Neural progenitor cell (in vitro differentiated cells): ENCODE results near the gene CHTOP. TPM values are rescaled to one million over a fixed set of nuclear protein-coding genes. Genes with fewer than 3 reads are reported as not detected.

Experiments used
- DNase-seq: peaks from one replicate; pipeline ENCODE4 v3.0.0-alpha.2; 2016; ENCODE audit warnings: low spot score
- H2AFZ ChIP-seq: fragments of 200-600 bp; sonication (generic); replicated peaks from 2 replicates; pipeline ENCODE4 v1.6.1; 2016; ENCODE audit warnings: antibody characterized with exemption
- H3F3A ChIP-seq: fragments of 200-600 bp; sonication (generic); 2 replicates; pipeline ENCODE4 v1.6.1; 2016; ENCODE audit warnings: antibody characterized with exemption, low read depth
- H3K27ac ChIP-seq: fragments of 200-600 bp; sonication (generic); 2 replicates; pipeline ENCODE4 v1.5.1; 2016; ENCODE audit warnings: mild to moderate bottlenecking
- H3K27me3 ChIP-seq: fragments of 200-600 bp; sonication (generic); 2 replicates; pipeline ENCODE4 v1.6.1; 2016; ENCODE audit warnings: mild to moderate bottlenecking, moderate library complexity
- H3K36me3 ChIP-seq: fragments of 200-600 bp; sonication (generic); 2 replicates; pipeline ENCODE4 v1.5.1; 2016
- H3K4me1 ChIP-seq: fragments of 200-600 bp; sonication (generic); 2 replicates; pipeline ENCODE4 v1.6.1; 2016; ENCODE audit warnings: mixed run types
- H3K4me2 ChIP-seq: fragments of 200-600 bp; sonication (generic); 2 replicates; pipeline ENCODE4 v1.6.1; 2016
- H3K4me3 ChIP-seq: fragments of 200-600 bp; sonication (generic); 2 replicates; pipeline ENCODE4 v1.5.1; 2016
- H3K79me2 ChIP-seq: fragments of 200-600 bp; sonication (generic); 2 replicates; pipeline ENCODE4 v1.6.1; 2016; ENCODE audit warnings: low read depth
- H3K9ac ChIP-seq: fragments of 200-600 bp; sonication (generic); 2 replicates; pipeline ENCODE4 v1.6.1; 2016
- H3K9me3 ChIP-seq: fragments of 200-600 bp; sonication (generic); 2 replicates; pipeline ENCODE4 v1.5.1; 2016; ENCODE audit warnings: low read depth
- H4K20me1 ChIP-seq: fragments of 200-600 bp; sonication (generic); 2 replicates; pipeline ENCODE4 v1.6.1; 2016; ENCODE audit warnings: low read depth
- H3K27ac Mint-ChIP-seq: 3 replicates; pipeline ENCODE4 v1.8.0; 2021; ENCODE audit warnings: mixed read lengths
- H3K27me3 Mint-ChIP-seq: 2 replicates; pipeline ENCODE4 v1.8.0; 2022; ENCODE audit warnings: low read depth, mild to moderate bottlenecking, inconsistent platforms, moderate library complexity, mixed read lengths; ENCODE audit not compliant: insufficient read depth
- H3K36me3 Mint-ChIP-seq: 3 replicates; pipeline ENCODE4 v1.8.0; 2021; ENCODE audit warnings: mixed read lengths
- H3K4me1 Mint-ChIP-seq: 3 replicates; pipeline ENCODE4 v1.8.0; 2021; ENCODE audit warnings: mixed read lengths
- H3K4me3 Mint-ChIP-seq: 3 replicates; pipeline ENCODE4 v1.8.0; 2021; ENCODE audit warnings: mild to moderate bottlenecking, moderate library complexity, mixed read lengths
- H3K9me3 Mint-ChIP-seq: 3 replicates; pipeline ENCODE4 v1.8.0; 2020; ENCODE audit warnings: mixed read lengths
- EZH2 ChIP-seq: fragments of 200-600 bp; sonication (generic); IDR thresholded peaks from 2 replicates; pipeline ENCODE4 v1.6.1; 2017; ENCODE audit warnings: antibody characterized with exemption, mild to moderate bottlenecking, moderate library complexity
- EZH2phosphoT487 ChIP-seq: fragments of 200-600 bp; sonication (generic); IDR thresholded peaks from 2 replicates; pipeline ENCODE4 v1.6.1; 2017; ENCODE audit warnings: antibody characterized with exemption
- total RNA-seq: library from RNA; depleted of rRNA; stranded (reverse); fragments of >200 nt; gene quantifications from 2 replicates; pipeline ENCODE4 v1.2.3, GENCODE V29; 2015; ENCODE audit warnings: low replicate concordance
- TF ChIP-seq, protein P1 (sequence below): fragments of 200-600 bp; sonication (generic); IDR thresholded peaks from 2 replicates; pipeline ENCODE4 v1.5.1; 2017; ENCODE audit warnings: antibody characterized with exemption, mild to moderate bottlenecking

Gene CHTOP
- total RNA-seq, 1 donor from 2014 or later = 96.1 TPM

DNA sequence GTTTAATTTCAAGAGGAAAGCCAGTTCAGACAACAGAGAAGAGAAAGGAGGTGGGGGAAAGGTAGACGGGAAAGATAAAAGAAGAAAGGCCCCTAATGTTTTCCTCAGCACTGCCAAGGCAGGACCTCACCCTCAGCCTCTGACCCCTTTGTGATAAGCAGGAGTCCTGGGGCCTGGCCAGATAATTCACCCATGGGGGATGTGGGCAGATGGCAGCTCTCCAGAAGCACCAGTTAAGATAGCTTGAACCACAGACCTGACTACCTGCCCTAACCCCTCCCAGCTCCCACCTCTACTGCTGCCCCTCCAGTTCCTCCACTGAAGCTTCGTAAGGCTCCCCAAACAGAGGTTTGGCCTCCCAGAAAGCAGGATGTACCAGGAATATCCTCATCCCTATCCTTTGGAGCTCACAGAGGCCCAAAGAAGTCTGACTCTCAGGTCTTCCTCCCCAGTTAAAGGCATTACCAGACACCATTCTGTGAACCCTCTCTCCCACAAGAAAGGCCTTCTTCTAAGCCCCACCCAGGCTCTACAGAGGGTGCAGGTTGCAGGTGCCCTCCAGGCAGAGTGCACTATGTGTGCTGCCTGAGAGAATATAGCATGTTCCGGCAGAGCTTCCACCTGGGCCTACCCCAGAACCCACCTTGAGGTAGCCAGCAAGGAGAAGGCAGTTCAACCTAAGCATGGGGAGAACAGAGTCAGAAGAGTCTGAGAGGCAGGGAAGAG, 15.4 kb downstream of the CHTOP start:
- Histone ChIP-seq H4K20me1 (peaks cover 1% of the 10 kb centered on the region), H3K9me3 (no peaks in the 10 kb centered on the region), H3K4me3 (no peak overlapping the region), H3K4me1 (no peaks in the 10 kb centered on the region), H3K27me3 (no peaks in the 10 kb centered on the region), H3K27ac (no peak overlapping the region), H3K36me3 (peaks cover 4% of the 10 kb centered on the region), H2AFZ (no peak overlapping the region), H3K79me2 (no peaks in the 10 kb centered on the region), H3F3A (peaks cover 32% of the 10 kb centered on the region), H3K9ac (no peak overlapping the region), H3K4me2 (no peak overlapping the region)
- Mint-ChIP-seq H3K36me3 (peaks cover 20% of the 10 kb centered on the region), H3K27ac (peak overlapping the region; percentile 58), H3K4me1 (no peaks in the 10 kb centered on the region), H3K27me3 (peaks cover 15% of the 10 kb centered on the region), H3K4me3 (no peak overlapping the region), H3K9me3 (peaks cover 2% of the 10 kb centered on the region)
- no peak for TF ChIP-seq EZH2
- TF ChIP-seq EZH2phosphoT487 = no peak
- TF ChIP-seq, protein P1, sequence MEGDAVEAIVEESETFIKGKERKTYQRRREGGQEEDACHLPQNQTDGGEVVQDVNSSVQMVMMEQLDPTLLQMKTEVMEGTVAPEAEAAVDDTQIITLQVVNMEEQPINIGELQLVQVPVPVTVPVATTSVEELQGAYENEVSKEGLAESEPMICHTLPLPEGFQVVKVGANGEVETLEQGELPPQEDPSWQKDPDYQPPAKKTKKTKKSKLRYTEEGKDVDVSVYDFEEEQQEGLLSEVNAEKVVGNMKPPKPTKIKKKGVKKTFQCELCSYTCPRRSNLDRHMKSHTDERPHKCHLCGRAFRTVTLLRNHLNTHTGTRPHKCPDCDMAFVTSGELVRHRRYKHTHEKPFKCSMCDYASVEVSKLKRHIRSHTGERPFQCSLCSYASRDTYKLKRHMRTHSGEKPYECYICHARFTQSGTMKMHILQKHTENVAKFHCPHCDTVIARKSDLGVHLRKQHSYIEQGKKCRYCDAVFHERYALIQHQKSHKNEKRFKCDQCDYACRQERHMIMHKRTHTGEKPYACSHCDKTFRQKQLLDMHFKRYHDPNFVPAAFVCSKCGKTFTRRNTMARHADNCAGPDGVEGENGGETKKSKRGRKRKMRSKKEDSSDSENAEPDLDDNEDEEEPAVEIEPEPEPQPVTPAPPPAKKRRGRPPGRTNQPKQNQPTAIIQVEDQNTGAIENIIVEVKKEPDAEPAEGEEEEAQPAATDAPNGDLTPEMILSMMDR = no peak
- DNase-seq = no peak

DNA sequence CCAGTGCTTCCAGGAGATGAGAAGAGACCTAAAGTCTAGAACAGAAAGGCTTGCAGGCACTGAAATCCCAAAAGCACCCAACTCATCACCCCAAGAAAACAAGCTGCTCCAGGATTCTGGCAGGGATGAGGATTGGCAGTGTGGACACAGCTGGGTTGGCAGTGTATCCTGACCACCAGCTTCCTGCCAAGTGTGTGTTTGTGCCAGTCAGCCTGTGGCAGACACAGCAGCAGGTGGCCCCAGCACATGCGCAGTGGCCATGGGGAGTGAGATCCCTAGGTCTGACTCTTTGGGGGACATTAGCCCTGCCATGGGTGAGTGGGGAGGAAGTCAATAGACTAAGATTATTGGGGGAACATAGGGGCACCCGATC, 16.0 kb downstream of the CHTOP start:
- peaks cover 17% of the 10 kb centered on the region for H3K36me3 Mint-ChIP-seq
- no peaks in the 10 kb centered on the region for H3K27me3 ChIP-seq
- peak overlapping the region; percentile 41 for H3K4me3 Mint-ChIP-seq
- H3K27ac Mint-ChIP-seq = no peak overlapping the region
- DNase-seq = no peak
- H3F3A ChIP-seq = peaks cover 26% of the 10 kb centered on the region
- peaks cover 2% of the 10 kb centered on the region for H3K9me3 Mint-ChIP-seq
- H3K4me1 Mint-ChIP-seq = no peaks in the 10 kb centered on the region
- no peaks in the 10 kb centered on the region for H3K9me3 ChIP-seq
- H3K4me1 ChIP-seq = no peaks in the 10 kb centered on the region
- no peak overlapping the region for H2AFZ ChIP-seq
- H3K27ac ChIP-seq = no peak overlapping the region
- peaks cover 15% of the 10 kb centered on the region for H3K27me3 Mint-ChIP-seq
- no peaks in the 10 kb centered on the region for H3K36me3 ChIP-seq
- H3K4me2 ChIP-seq = no peak overlapping the region
- no peak overlapping the region for H3K9ac ChIP-seq
- no peaks in the 10 kb centered on the region for H3K79me2 ChIP-seq
- TF ChIP-seq EZH2 (no peak), EZH2phosphoT487 (no peak)
- TF ChIP-seq, protein P1 = no peak
- H4K20me1 ChIP-seq = no peaks in the 10 kb centered on the region
- H3K4me3 ChIP-seq = no peak overlapping the region

DNA sequence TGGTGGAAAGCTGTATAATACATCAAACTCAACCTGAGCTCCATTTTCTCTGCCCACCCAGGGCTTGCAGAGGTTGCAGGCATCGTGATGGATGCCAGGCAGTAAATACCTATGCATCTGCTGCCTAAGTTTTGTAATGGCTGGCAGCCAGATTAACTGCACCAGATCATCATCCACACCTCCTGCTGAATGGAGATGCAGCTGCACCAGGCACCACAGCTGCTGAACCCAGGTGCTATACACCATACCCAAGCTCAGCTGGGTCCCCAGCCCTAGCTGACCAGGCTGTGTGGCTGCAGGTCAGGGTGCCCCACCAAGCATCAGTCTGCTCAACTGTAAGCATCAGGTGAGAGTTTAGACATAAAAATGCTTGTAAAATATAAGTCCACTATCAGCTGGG, 17.9 kb downstream of the CHTOP start:
- Mint-ChIP-seq H3K27me3 (peaks cover 13% of the 10 kb centered on the region), H3K27ac (no peak overlapping the region), H3K4me1 (peaks cover 2% of the 10 kb centered on the region), H3K4me3 (no peak overlapping the region), H3K36me3 (peaks cover 7% of the 10 kb centered on the region), H3K9me3 (peaks cover 2% of the 10 kb centered on the region)
- Histone ChIP-seq H3K9ac (no peak overlapping the region), H3K4me2 (no peak overlapping the region), H3K9me3 (no peaks in the 10 kb centered on the region), H3K4me3 (no peak overlapping the region), H2AFZ (no peak overlapping the region), H3K79me2 (no peaks in the 10 kb centered on the region), H4K20me1 (no peaks in the 10 kb centered on the region), H3K4me1 (no peaks in the 10 kb centered on the region), H3K27ac (no peak overlapping the region), H3K27me3 (no peaks in the 10 kb centered on the region), H3K36me3 (no peaks in the 10 kb centered on the region), H3F3A (peaks cover 8% of the 10 kb centered on the region)
- no peak for TF ChIP-seq EZH2
- TF ChIP-seq EZH2phosphoT487 = no peak
- TF ChIP-seq, protein P1 = no peak
- DNase-seq = no peak
